Activated T-helper 2 cell treated with anti-CD3 and anti-CD28 coated beads, Interferon-gamma antibody, Interleukin-2, Interleukin-4, amounts not matched to agents 10 μg/mL and 5 μg/mL and 100 μg/mL, durations not matched to agents 14 hours and 24 hours and 36 hours (primary cell): Measurements from ENCODE around the gene CASP10. TPM values are rescaled to one million over a fixed set of nuclear protein-coding genes. Genes with fewer than 3 reads are reported as not detected.
A peak's percentile ranks its signal among the peaks of the same experiment; 100 is the strongest.
"Not testable (repeated sequence)": the region's sequence is repeated elsewhere in the genome, so short reads cannot be mapped to it uniquely, and the experiment has no call there.

Experiments used
- DNase-seq: peaks from one replicate; pipeline ENCODE4 v3.0.0; 2021; ENCODE audit warnings: low spot score
- H3K27ac Mint-ChIP-seq: one replicate; pipeline ENCODE4 v1.8.0; 2021; ENCODE audit warnings: mixed read lengths
- H3K27me3 Mint-ChIP-seq: one replicate; pipeline ENCODE4 v1.8.0; 2021; ENCODE audit warnings: low read depth, mixed read lengths
- H3K36me3 Mint-ChIP-seq: one replicate; pipeline ENCODE4 v1.8.0; 2021; ENCODE audit warnings: low read depth, mixed read lengths
- H3K4me1 Mint-ChIP-seq: one replicate; pipeline ENCODE4 v1.8.0; 2021; ENCODE audit warnings: low read depth, mixed read lengths
- H3K4me3 Mint-ChIP-seq: one replicate; pipeline ENCODE4 v1.8.0; 2021; ENCODE audit warnings: low read depth, mild to moderate bottlenecking, moderate library complexity, mixed read lengths
- H3K9me3 Mint-ChIP-seq: one replicate; pipeline ENCODE4 v1.8.0; 2021; ENCODE audit warnings: mixed read lengths
- intact Hi-C: fragments of 100-400 bp; cut with micrococcal nuclease; formaldehyde crosslinking; loops from one replicate; pipeline ENCODE4 v1.15.1; 2023
- total RNA-seq: library from RNA; stranded (reverse); gene quantifications from 2 replicates; pipeline ENCODE4 v1.2.3, GENCODE V29; 2022

CASP10 gene
- total RNA-seq, result 14.3 and 17.3 TPM in 2 replicates

GRCh38 chr2:201182650-201183364, at the start of gene CASP10:
Gene CASP10 (plus strand): TSS chr2:201183141. CDS start chr2:201185778, 2,637 bp downstream.
- Mint-ChIP-seq H3K4me1 (peaks cover 43% of the 10 kb centered on the region), H3K27ac (peak within 1 kb of the TSS; percentile 93), H3K36me3 (peaks cover 30% of the 10 kb centered on the region), H3K9me3 (no peaks in the 10 kb centered on the region), H3K27me3 (no peaks in the 10 kb centered on the region), H3K4me3 (peak within 1 kb of the TSS; percentile 96)
- peak; percentile 32 for DNase-seq
- intact Hi-C loops, result loop anchor here (1.0 to 10.0 kb wide), 10 partner anchors 11 to 598 kb away; partner anchors contain the start of genes AOX1, CFLAR, HYCC2 and STRADB

DNA sequence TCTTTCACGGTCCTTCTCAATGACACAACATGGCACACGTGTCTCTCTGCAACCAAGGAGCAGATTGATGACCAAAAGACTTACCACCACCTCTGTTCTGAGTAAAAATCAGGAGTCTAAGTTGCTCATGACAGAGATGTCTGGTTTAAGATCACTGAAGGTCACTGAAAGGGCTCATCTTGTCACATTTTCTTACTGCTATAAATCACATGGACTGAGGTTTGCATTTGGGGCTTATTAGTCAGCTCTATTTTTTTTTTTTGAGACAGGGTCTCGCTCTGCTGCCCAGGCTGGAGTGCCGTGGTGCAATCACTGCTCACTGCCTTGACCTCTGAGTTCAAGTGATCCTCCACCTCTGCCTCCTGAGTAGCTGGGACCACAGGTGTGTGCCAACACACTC, 47.6 kb upstream of the CASP10 start:
- H3K9me3 Mint-ChIP-seq, result no peaks in the 10 kb centered on the region
- peak overlapping the region; percentile 31 for H3K27ac Mint-ChIP-seq
- H3K27me3 Mint-ChIP-seq, result no peaks in the 10 kb centered on the region
- H3K36me3 Mint-ChIP-seq, result peaks cover 90% of the 10 kb centered on the region
- peak overlapping the region; percentile 11 for H3K4me3 Mint-ChIP-seq
- DNase-seq, result no peak
- H3K4me1 Mint-ChIP-seq, result peaks cover 35% of the 10 kb centered on the region
- intact Hi-C loops, result no loop called here

DNA sequence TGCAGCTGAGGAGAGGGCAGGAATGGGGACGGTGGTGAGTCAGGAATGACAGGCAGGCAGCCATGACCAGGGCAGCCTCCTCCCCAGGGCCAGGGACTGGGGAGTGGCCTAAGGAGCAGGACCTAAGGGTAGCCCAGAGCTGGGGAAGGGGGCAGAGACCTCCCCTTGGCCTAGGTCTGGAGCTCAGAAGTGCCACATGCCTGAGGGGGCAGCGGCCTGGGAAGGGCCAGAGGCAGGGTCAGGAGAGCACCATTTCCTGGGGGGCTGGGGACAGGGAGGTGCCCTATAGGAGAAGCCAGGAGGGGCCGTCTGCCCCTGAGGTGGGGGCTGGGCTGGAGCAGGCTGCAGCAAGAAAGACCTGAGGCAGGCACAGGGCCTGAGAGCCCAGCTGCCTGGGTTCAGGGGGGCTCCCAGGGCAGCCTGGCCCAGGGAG, 46.0 kb upstream of the CASP10 start:
- no peak overlapping the region for H3K4me3 Mint-ChIP-seq
- H3K4me1 Mint-ChIP-seq, result peaks cover 34% of the 10 kb centered on the region
- no peaks in the 10 kb centered on the region for H3K27me3 Mint-ChIP-seq
- peaks cover 88% of the 10 kb centered on the region for H3K36me3 Mint-ChIP-seq
- no peaks in the 10 kb centered on the region for H3K9me3 Mint-ChIP-seq
- DNase-seq, result no peak
- peak overlapping the region; percentile 57 for H3K27ac Mint-ChIP-seq
- intact Hi-C loops, result no loop called here

DNA sequence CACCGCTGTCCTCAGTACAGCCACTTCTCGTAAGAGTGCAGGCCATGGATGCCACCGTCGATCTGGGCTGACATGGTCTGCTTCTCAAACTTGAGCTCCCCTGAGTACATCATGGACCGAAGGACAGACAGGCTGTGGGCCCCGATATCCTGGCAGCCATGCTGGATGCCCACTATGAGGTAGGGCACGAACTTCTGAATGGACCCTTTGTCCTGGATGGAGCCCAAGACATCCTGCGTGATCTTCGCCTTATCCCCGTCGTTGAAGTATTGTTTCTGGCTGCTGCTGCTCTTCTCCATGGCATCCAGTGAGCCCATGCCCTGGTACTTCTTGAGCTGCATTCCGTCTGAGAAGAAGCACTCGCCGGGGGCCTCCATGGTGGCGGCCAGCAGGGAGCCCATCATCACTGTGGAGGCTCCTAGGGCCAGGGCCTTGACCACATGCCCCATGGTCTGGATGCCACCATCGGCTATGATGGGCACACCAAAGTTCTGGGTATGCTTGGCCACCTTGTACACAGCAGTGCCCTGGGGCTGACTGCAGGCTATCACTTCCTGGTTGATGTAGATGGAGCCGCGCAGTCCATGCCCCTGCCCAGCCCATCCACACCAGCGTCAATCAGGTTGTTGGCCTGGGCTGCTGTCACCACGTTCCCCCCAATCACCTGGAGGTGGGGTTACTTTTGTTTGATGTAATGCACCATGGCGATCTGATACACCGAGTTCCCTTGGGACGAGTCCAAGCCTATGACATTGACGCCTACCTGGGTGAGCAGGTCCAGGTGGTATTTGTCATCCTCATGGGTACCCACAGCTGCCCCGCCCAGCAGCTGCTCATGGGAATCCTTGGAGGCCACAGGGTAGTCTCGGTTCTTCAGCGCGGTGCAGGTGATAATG, 45.2 kb upstream of the CASP10 start:
- Mint-ChIP-seq H3K36me3 (peaks cover 85% of the 10 kb centered on the region), H3K27me3 (no peaks in the 10 kb centered on the region), H3K27ac (peak overlapping the region; percentile 45), H3K9me3 (no peaks in the 10 kb centered on the region), H3K4me1 (peaks cover 28% of the 10 kb centered on the region), H3K4me3 (no peak overlapping the region)
- no peak for DNase-seq
- intact Hi-C loops, result no loop called here

DNA sequence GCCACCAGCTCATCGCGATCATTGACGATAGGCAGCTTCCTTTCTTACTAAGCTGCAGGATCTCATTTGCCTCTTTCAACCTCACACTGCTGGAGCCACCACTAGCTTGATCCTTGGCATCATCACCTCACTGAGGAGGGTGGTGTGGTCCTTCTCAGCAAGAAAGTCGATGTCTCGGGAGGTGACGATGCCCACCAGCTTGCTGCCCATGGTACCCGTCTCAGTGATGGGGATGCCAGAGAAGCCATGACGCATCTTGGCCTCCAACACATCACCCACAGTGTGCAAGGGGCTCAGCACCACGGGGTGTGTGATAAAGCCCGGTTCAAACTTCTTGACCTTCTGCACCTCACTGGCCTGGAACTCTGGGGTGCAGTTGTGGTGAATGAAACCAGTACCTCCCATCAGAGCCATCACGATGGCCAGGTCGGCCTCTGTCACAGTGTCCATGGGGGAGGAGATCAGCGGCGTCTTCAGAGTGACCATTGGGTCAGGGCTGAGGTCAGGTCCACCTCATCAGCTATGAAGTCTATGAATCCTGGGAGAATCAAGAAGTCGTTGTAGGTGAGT, 44.5 kb upstream of the CASP10 start:
- H3K4me1 Mint-ChIP-seq, result peaks cover 22% of the 10 kb centered on the region
- no peaks in the 10 kb centered on the region for H3K9me3 Mint-ChIP-seq
- no peaks in the 10 kb centered on the region for H3K27me3 Mint-ChIP-seq
- intact Hi-C loops, result no loop called here
- H3K36me3 Mint-ChIP-seq, result peaks cover 85% of the 10 kb centered on the region
- no peak overlapping the region for H3K4me3 Mint-ChIP-seq
- H3K27ac Mint-ChIP-seq, result peak overlapping the region; percentile 28
- no peak for DNase-seq

GRCh38 chr2:201138986-201139781, 43.8 kb upstream of the CASP10 start:
- DNase-seq, H3K4me3 Mint-ChIP-seq, intact Hi-C loops, H3K9me3 Mint-ChIP-seq, H3K27me3 Mint-ChIP-seq: not testable (repeated sequence)
- peak overlapping the region; percentile 28 for H3K27ac Mint-ChIP-seq
- peaks cover 22% of the 10 kb centered on the region for H3K4me1 Mint-ChIP-seq
- peaks cover 82% of the 10 kb centered on the region for H3K36me3 Mint-ChIP-seq

GRCh38 chr2:201139836-201140604, 42.9 kb upstream of the CASP10 start:
- Mint-ChIP-seq H3K36me3 (peaks cover 84% of the 10 kb centered on the region), H3K4me1 (peaks cover 20% of the 10 kb centered on the region), H3K4me3 (no peak overlapping the region), H3K27me3 (no peaks in the 10 kb centered on the region), H3K9me3 (no peaks in the 10 kb centered on the region), H3K27ac (peak overlapping the region; percentile 25)
- DNase-seq, result no peak
- intact Hi-C loops, result no loop called here

DNA sequence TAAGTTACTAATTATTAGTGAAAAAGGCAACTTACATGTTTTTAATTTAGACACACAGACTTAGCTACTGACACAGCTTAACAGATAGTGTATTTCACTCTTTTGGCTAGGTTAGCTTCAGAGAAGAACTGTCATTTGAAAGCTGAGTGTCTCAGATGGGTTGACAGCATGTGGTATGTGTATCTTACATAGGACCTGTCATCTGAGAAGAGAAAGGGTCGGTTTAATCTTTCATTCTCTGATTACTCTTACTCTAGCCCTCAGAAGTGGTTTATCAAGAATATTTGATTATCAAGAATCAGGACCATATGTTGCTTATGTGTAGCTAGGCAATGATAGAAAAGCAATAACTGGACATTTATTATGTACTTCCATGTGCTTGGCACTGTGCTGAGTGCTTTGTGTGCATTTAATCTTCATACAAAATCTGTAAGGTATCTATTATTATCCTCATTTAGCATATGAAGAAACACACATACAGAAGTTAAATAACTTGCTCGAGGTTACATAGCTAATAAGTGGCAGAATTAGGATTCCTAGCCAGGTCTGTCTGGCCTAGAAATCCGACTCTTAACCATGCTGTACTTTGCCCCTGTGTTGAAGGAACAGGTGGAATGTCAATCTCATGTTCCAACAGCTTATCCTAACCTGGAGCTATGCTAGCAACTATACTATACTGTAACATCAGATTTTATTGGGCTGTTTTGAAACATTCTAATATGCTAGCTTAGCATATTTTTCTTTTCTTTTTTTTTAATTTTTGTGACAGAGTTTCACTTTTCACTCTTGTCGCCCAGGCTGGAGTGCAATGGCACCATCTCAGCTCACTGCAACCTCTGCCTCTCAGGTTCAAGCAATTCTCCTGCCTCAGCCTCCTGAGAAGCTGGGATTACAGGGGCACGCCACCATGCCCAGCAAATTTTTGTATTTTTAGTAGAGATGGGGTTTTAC, 38.6 kb upstream of the CASP10 start:
- H3K36me3 Mint-ChIP-seq, result peaks cover 74% of the 10 kb centered on the region
- DNase-seq, result no peak
- no peak overlapping the region for H3K27ac Mint-ChIP-seq
- H3K4me3 Mint-ChIP-seq, result no peak overlapping the region
- H3K4me1 Mint-ChIP-seq, result peaks cover 13% of the 10 kb centered on the region
- no peaks in the 10 kb centered on the region for H3K27me3 Mint-ChIP-seq
- H3K9me3 Mint-ChIP-seq, result no peaks in the 10 kb centered on the region
- intact Hi-C loops, result no loop called here

DNA sequence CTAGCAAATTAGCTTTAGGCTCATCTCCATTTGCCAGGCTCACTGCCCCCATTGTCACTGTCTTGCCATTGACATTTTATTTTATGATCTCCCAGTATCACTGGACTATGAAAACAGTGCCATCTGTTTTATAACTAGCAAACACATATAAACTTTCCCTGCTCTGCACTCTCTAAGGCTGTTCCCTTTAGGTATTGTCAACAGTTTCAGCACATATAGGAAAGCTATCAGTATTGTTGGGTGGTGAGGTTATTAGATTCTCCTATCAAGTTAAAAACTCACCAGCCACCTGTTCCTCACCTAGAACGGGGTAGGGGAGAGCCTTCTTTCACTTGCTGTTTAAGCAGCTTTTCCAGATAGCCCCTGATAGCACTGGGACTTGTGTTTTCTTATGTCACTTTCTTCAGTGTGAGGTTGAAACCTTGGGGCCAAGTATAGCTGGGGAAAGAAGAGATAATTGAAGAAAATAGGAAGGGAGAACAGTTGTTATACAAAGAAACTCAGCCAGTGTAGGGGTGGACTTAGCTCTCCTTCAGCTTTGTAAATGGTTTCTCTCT, 34.4 kb upstream of the CASP10 start:
- H3K27me3 Mint-ChIP-seq, result no peaks in the 10 kb centered on the region
- no peak overlapping the region for H3K4me3 Mint-ChIP-seq
- H3K9me3 Mint-ChIP-seq, result no peaks in the 10 kb centered on the region
- peaks cover 30% of the 10 kb centered on the region for H3K4me1 Mint-ChIP-seq
- no peak for DNase-seq
- intact Hi-C loops, result no loop called here
- H3K27ac Mint-ChIP-seq, result no peak overlapping the region
- H3K36me3 Mint-ChIP-seq, result peaks cover 78% of the 10 kb centered on the region

DNA sequence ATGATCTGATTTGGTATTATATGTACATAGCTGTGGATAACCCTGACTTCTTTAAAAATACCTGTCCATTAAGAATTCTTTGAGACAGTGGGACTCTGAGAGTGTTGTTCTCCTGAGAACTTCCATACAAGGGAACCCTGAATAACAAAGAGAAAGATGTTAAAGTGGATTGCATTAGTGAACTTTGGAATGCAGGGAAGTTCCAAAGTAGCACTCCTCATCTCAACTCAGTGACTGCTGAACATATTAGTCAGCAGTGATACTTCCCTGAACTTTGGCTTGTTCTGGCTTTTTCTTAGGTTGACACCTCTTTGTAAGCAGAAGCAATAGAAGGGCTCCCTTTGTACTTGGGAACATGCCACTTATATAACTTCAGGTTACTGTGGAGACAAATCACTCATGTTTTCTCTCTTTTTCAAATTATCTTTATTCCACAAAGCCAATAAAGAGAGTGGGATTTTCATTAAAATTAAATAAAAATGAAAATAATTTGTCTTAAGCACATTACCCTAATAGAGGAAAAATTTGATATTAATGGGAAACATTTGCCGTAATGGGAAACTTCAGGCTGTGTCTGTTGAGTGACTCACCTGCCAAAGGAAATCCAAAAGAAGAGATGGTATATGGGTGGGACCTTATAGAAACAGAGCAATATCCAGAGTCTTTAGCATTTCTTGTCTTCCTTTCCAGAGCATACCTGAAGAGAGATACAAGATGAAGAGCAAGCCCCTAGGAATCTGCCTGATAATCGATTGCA, 33.7 kb upstream of the CASP10 start:
- peaks cover 30% of the 10 kb centered on the region for H3K4me1 Mint-ChIP-seq
- intact Hi-C loops, result no loop called here
- no peak overlapping the region for H3K27ac Mint-ChIP-seq
- H3K36me3 Mint-ChIP-seq, result peaks cover 75% of the 10 kb centered on the region
- no peak overlapping the region for H3K4me3 Mint-ChIP-seq
- H3K9me3 Mint-ChIP-seq, result no peaks in the 10 kb centered on the region
- DNase-seq, result no peak
- no peaks in the 10 kb centered on the region for H3K27me3 Mint-ChIP-seq
